KMS-11 (cell line): Measurements from ENCODE around the gene DNAJB6.

Source experiments
- H2AFZ ChIP-seq: fragments of 200-600 bp; sonication (generic); 2 replicates; pipeline ENCODE4 v1.6.1; 2016; ENCODE audit warnings: antibody characterized with exemption, mixed run types, low read depth
- H3K27ac ChIP-seq: fragments of 200-600 bp; sonication (generic); 2 replicates; pipeline ENCODE4 v1.6.1; 2016; ENCODE audit warnings: mild to moderate bottlenecking, mixed run types
- H3K27me3 ChIP-seq: fragments of 200-600 bp; sonication (generic); 2 replicates; pipeline ENCODE4 v1.6.1; 2017; ENCODE audit warnings: mild to moderate bottlenecking, low read depth, mixed run types, moderate library complexity; ENCODE audit not compliant: insufficient read depth
- H3K36me3 ChIP-seq: fragments of 200-600 bp; sonication (generic); 2 replicates; pipeline ENCODE4 v1.6.1; 2017; ENCODE audit warnings: mild to moderate bottlenecking, mixed run types; ENCODE audit not compliant: insufficient read depth
- H3K4me1 ChIP-seq: fragments of 200-600 bp; sonication (generic); 2 replicates; pipeline ENCODE4 v1.6.1; 2016; ENCODE audit warnings: mild to moderate bottlenecking, low read depth, mixed run types; ENCODE audit not compliant: poor library complexity, severe bottlenecking
- H3K4me2 ChIP-seq: fragments of 200-600 bp; sonication (generic); 2 replicates; pipeline ENCODE4 v1.7.0; 2016; ENCODE audit warnings: mild to moderate bottlenecking, mixed run types
- H3K4me3 ChIP-seq: fragments of 200-600 bp; sonication (generic); IDR thresholded peaks from 2 replicates; pipeline ENCODE4 v1.6.1; 2017; ENCODE audit warnings: low read depth, low read length, mixed read lengths; ENCODE audit not compliant: insufficient read depth
- H3K79me2 ChIP-seq: fragments of 200-600 bp; sonication (generic); 2 replicates; pipeline ENCODE4 v1.6.1; 2016; ENCODE audit warnings: low read depth, mixed run types; ENCODE audit not compliant: insufficient read depth
- H3K9ac ChIP-seq: fragments of 200-600 bp; sonication (generic); 2 replicates; pipeline ENCODE4 v1.6.1; 2016; ENCODE audit warnings: mild to moderate bottlenecking, mixed run types
- H4K20me1 ChIP-seq: fragments of 200-600 bp; sonication (generic); 2 replicates; pipeline ENCODE4 v1.6.1; 2016; ENCODE audit warnings: mild to moderate bottlenecking, mixed run types; ENCODE audit not compliant: insufficient read depth
- TF ChIP-seq, protein P1 (sequence below): fragments of 200-600 bp; sonication (generic); conservative IDR thresholded peaks from 2 replicates; pipeline ENCODE4 v1.6.1; 2017; ENCODE audit warnings: low read depth, mild to moderate bottlenecking, antibody characterized with exemption, low read length, moderate library complexity, mixed read lengths

The DNAJB6 gene

DNA sequence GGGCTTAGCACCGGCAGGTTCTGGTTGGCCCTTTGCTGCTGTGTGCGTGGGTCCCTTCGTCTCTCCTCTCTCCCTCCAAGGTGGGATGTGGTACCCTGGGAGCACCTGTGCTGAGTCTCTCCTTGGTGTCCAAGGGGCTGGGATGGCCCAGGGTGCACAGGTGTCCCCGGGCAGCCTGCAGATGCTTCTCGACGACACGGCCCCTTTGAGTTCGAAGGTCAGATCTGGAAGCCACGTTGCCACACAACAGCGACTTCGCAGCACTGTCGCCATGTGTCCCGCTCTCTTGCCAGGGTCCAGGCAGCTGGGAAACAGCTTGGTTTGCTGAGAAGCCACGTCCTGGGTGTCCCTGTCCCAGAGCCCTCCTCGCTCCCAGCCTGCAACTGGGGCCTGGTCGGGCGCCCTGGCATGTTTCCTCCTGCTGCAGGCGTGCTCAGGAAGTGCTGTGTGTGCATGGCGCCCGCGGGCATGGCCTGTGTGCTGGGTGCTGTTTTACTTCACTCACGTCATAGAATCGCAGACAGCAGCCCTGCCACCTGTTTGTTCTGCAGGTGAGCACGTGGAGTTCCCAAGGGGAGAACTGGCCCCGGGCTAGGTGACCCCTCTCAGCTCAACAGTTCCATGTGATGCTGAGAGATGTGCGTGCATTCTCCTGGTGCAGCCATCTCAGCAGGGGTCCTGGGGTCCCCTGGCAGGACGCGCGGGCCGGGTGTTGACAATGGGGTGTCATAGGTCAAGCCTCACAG is 70.9 kb downstream of the DNAJB6 start:
- Histone ChIP-seq H2AFZ (no peak overlapping the region), H3K27me3 (no peaks in the 10 kb centered on the region), H3K4me3 (no peak overlapping the region), H3K36me3 (no peaks in the 10 kb centered on the region), H3K4me2 (no peak overlapping the region), H4K20me1 (no peaks in the 10 kb centered on the region), H3K79me2 (no peaks in the 10 kb centered on the region), H3K9ac (no peak overlapping the region), H3K27ac (no peak overlapping the region), H3K4me1 (no peaks in the 10 kb centered on the region)
- TF ChIP-seq, protein P1, sequence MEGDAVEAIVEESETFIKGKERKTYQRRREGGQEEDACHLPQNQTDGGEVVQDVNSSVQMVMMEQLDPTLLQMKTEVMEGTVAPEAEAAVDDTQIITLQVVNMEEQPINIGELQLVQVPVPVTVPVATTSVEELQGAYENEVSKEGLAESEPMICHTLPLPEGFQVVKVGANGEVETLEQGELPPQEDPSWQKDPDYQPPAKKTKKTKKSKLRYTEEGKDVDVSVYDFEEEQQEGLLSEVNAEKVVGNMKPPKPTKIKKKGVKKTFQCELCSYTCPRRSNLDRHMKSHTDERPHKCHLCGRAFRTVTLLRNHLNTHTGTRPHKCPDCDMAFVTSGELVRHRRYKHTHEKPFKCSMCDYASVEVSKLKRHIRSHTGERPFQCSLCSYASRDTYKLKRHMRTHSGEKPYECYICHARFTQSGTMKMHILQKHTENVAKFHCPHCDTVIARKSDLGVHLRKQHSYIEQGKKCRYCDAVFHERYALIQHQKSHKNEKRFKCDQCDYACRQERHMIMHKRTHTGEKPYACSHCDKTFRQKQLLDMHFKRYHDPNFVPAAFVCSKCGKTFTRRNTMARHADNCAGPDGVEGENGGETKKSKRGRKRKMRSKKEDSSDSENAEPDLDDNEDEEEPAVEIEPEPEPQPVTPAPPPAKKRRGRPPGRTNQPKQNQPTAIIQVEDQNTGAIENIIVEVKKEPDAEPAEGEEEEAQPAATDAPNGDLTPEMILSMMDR = no peak

DNA sequence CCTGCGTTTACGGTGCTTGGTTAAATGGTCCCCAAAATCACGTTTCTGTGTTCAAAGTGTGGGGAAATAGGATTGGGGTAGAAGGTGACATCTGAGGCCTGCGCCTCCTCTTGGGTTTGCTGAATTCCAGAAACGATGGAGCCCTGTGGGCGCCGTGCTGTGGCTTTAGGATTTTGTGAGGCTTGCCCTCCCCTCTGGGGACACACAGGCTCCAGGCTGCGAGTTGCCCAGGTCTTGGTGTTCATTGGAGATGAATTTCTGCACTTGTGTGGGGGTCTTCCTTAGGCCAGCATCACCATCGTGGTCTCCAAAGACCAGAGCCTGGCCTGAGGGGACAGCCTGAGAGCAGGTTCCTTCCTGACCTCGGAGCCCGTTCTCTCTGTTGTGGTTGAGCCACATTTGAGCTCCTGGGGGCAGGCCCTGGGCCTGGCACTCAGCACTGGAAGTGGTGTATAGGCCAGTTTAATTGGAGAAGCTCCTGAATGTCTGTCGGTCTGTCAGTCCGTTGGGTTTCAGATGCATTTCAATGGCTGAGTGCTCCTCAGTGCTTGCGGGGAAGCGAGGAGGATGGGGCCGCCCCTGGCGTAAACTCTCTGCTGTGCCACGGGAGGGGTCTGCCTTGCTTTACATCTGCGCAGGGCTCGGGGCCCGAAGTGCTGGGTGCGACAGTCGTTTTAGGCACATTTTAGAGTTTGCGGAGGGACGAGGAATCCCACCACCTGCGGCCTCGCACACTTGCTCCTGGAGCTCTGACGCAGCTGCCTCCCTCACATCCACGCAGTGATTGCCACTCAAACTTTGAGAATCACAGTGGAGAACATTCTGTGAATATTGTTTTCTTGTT is 71.7 kb downstream of the DNAJB6 start:
- H3K4me3 ChIP-seq = no peak overlapping the region
- H3K79me2 ChIP-seq = no peaks in the 10 kb centered on the region
- H3K4me2 ChIP-seq = no peak overlapping the region
- H3K4me1 ChIP-seq = no peaks in the 10 kb centered on the region
- no peak overlapping the region for H3K27ac ChIP-seq
- no peaks in the 10 kb centered on the region for H3K36me3 ChIP-seq
- H3K9ac ChIP-seq = no peak overlapping the region
- TF ChIP-seq, protein P1 = no peak
- no peak overlapping the region for H2AFZ ChIP-seq
- H3K27me3 ChIP-seq = no peaks in the 10 kb centered on the region
- no peaks in the 10 kb centered on the region for H4K20me1 ChIP-seq

DNA sequence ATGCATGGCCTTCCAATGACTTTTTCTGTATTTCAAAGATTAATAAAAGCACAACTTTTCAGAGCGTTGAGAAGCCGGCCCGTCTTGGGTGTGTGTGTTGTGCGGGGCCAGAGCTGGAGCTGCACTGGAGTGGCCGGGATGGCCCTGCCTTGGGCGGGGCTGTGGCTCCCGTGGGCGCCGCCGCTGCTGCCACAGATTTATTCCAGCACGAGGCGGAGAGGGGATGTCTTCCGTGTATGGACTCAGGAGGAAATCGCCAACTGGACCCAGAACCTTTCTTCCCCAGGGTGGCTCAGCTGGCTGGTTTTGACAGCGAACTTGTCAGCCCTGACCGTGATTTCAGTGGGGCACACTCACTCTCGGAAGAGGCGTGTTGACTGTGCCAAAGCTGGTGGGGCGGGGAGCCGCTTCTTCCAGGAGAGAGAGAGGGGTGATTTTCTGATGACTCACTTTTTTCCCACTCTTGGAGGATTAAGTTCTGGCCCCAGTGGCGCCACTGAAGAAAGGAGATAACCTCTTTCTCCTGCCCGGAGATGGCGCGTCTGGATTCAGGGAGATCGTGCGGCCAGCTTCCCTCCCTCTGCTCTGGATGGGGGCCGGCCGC is 72.4 kb downstream of the DNAJB6 start:
- no peaks in the 10 kb centered on the region for H3K27me3 ChIP-seq
- H3K79me2 ChIP-seq = no peaks in the 10 kb centered on the region
- no peak overlapping the region for H3K4me3 ChIP-seq
- H3K27ac ChIP-seq = no peak overlapping the region
- H3K4me1 ChIP-seq = no peaks in the 10 kb centered on the region
- H3K36me3 ChIP-seq = no peaks in the 10 kb centered on the region
- no peaks in the 10 kb centered on the region for H4K20me1 ChIP-seq
- H3K4me2 ChIP-seq = no peak overlapping the region
- H2AFZ ChIP-seq = no peak overlapping the region
- H3K9ac ChIP-seq = no peak overlapping the region
- TF ChIP-seq, protein P1 = no peak

DNA sequence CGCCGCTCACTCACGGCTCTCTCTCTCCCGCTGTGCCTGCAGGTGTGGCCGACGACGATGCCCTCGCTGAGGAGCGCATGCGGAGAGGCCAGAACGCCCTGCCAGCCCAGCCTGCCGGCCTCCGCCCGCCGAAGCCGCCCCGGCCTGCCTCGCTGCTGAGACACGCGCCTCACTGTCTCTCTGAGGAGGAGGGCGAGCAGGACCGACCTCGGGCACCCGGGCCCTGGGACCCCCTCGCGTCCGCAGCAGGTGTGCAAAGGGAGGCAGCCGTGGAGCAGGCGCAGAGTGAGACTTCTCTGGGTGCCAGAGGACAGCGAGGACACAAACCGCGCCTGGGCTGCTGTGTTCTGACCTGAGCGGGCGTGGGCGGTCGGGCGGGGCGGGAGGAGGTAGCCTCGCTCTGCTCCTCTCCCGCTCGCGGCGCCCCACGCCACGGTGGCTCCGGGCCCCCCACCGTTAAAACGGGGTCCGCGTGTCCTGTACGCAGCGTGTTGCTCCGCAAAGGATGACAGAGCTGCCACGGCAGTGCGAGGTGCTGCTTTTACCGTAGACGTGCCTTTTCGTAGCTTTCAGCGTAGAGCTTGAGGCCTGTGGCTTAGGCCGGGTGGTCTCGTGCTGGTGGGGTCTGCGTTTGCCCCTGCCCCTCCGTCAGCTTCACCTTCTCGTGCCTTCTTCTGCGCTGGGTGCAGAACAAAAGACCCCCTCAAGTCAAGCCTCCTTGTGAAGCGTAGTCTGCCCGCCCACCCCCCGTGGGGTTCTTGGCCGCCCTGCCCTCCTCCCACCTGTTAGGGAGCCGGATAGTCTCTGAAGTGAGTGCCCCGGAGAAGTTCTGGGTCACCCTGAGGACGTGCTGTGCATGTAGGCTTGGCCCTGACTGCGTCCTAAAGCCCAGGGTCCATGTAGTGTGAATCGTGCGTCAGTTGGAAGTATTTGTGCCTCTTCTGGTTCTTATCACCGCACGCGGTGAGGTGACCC is 73.2 kb downstream of the DNAJB6 start:
- Histone ChIP-seq H3K27ac (no peak overlapping the region), H3K4me2 (no peak overlapping the region), H3K79me2 (no peaks in the 10 kb centered on the region), H3K27me3 (no peaks in the 10 kb centered on the region), H4K20me1 (no peaks in the 10 kb centered on the region), H3K4me3 (no peak overlapping the region), H2AFZ (no peak overlapping the region), H3K4me1 (no peaks in the 10 kb centered on the region), H3K36me3 (no peaks in the 10 kb centered on the region), H3K9ac (no peak overlapping the region)
- TF ChIP-seq, protein P1 = no peak
